NCI-H748 treated with DMSO at 0.1 percent for 48 hours (cell line): Measurements from ENCODE around the gene AEBP1.
"Not testable (repeated sequence)": the region's sequence is repeated elsewhere in the genome, so short reads cannot be mapped to it uniquely, and the experiment has no call there.

Experiments
- DNase-seq: peaks from one replicate; lab custom pipeline; 2025; lab: John Stamatoyannopoulos, UW

The AEBP1 gene

DNA sequence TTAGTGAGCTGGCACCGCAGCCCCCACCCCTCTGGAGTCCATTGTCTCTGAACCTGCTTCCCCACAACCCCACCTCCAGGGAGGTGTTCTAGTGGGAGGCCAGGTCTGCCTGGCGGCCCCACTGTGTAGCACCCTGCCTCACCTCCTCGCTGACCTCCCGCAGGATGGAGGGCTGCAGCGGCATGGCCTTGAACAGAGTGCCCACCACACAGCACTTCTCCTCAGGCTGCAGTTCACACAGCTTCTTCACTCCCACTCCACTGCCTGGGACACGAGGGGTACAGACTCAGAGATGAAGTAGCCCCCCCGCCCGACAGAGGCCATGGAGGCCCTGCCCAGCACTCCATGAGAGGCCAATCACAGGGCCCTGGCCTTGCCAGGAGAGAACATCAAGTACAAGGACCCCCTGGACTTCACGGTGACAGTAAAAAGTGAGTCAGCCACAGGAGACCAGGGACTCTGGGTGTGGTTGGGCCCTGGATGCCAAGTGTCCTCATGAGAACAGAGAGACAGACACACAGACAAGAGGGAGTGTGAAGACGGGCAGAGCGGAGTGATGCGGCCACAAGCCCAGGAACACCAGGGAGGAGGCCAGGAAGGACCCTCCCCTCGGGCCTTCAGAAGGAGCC is 13.8 kb downstream of the AEBP1 start:
- DNase-seq: no peak

DNA sequence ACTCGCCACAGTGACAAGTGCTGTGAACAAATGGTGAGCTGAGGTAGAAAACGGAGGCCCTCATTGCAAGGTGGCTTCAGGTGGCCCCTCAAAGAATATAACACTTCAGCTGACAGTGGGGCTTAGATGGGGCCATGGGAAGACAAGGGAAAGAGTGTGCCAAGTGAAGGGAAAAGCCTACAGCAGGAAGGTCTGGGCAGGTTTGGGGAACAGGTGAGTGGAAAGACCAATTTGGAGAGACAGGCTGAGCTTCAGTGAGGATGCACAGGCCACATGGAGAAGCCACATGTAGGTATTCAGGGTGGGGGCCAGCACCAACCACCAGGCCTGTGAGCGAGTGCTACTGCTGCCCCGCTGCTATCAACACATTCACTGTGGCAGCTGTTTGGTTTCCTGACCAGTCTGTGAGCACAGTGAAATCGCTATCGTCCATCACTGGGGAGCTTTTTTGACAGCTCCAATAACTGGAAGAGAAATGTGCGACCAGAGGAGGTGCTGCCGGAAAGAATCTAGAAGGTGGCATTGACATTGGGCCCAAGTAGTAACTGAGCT is 15.8 kb downstream of the AEBP1 start:
- DNase-seq: no peak

DNA sequence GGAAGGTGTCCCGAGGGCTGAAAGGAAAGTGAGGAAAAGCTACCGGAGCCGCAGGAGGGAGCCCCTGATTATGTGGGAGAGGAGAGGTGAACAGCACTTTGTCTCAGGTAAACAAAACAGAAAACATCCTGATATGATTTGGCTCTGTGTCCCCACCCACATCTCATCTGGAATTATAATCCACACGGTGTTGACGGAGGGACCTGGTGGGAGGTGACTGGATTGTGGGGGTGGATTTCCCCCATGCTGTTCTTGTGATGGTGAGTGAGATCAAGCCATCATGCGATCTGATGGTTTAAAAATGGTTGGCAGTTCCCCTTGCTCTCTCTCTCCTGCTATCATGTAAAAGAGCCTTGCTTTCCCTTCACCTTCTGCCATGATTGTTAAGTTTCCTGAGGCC is 16.2 kb downstream of the AEBP1 start:
- no peak for DNase-seq

DNA sequence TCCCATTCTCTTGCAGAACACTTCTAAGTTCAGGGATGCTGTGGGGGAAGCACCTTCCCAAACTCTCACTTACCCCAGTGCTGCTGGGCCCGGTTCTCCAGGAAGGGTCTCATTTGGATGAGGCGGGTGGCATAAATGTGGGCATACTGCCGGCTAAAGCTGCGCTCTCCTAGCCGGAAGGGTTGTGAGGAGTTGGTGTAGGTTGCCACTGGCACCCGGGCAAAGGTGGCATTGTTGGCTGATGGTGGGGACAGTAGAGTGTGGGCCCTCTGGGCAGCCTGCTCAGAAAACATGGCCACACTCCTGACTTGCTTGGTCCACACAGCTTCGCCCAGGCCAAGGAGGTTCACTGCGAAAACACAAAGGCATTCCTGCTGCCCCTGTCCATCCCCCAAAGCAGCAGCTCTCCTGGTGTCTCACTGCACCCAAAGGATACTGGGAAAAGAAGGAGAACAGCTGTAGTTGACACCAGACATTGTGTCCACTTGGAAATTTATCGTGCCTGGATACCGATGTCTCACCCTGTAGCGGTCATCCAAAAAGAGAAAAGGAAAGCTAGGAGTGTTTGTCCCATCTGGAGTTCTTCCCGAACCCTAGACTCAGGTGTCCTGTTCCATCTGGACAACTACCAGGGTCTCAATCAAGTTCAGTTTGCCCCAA is 17.7 kb downstream of the AEBP1 start:
- DNase-seq: no peak

DNA sequence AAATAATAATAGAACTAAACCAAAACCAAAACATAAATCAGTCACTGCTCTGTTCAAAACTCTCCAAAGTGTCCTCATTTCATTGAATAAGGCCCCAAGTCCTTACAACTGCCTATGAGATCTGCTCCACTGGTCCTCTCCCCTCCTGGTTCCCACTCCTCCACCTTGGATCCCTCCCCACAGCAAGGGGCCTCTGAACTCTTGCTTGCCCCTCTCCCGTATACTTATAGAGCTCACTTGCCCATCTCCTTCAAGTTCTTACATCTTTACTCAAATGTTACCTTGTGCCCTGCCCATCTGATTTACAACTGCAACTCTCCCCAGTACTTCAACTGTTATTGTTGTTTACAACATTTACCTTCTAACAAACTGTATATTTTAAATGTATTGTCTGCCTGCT is 18.4 kb downstream of the AEBP1 start:
- no peak for DNase-seq

DNA sequence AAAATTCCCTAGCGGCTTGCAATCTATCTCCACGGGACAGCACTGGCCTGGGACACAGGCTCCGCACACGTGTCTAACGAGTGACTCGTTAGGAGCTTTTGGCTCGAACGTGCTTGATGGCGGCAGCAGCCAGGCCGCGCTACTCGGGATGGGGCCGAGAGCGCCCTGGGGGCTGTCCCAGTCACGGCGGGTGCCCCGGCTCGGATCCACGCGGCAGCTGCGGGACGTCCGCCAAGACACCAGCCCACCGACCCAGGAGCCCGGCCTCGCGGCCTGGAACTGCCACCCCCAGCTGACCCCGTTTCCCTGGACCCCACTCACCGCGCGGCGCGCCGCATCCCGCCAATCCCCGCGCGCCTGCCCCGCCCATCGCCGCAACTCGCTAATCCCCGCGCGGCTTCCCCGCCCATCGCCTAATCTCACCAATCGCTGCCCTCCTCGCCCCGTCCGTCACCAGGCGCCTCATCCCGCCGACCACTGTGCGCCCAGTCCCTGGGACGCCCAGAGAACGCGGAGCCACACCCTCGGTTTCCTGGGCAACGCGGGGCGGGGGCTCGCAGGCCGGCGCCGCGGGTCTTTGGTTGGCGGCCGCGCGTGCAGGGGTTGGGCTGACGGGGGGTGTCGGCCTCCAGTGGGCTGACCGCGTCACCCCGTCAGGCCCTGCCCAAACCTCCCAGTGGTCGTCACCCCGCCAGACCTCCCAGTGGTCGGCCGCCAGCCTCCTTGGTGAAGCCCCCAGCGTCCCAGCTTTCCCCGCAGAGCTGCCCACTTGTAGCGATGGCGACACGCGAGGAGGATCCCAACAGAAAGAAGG is 19.3 kb downstream of the AEBP1 start, which contains the start of gene POLD2:
POLD2 (minus strand) TSS at position 359 of the 814 bp plus-strand sequence. CDS start 1,495 bp downstream, outside the sequence.
- DNase-seq: peak; percentile 93

DNA sequence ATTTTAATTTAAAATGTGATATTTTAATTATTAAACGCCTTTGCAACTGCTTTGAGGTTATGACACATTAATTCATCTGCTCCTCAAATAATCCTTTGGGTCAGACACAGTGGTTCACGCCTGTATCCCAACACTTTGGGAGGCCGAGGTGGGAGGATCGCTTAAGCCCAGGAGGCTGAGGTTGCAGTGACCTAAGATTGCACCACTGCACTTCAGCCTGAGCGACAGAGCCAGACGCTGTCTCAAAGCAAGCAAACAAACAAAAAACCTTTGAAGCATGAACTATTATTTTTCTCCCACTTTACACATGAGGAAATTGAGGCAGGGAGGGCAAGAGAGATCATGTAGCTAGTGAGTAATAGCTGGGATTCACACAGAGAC is 20.7 kb downstream of the AEBP1 start:
- no peak for DNase-seq

DNA sequence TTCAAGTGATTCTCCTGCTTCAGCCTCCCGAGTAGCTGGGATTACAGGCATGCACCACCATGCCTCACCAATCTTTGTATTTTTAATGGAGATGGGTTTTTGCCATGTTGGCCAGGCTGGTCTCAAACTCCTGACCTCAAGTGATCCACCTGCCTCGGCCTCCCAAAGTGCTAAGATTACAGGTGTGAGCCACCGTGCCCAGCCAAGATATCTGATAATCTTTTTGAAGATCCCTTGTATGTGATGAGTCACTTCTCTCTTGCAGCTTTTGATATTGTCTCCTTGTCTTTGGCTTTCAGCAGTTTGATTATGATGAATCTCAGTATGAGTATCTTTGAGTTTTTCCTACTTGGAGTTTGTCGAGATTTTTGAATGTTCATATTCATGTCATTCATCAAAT is 22.4 kb downstream of the AEBP1 start:
- not testable (repeated sequence) for DNase-seq

DNA sequence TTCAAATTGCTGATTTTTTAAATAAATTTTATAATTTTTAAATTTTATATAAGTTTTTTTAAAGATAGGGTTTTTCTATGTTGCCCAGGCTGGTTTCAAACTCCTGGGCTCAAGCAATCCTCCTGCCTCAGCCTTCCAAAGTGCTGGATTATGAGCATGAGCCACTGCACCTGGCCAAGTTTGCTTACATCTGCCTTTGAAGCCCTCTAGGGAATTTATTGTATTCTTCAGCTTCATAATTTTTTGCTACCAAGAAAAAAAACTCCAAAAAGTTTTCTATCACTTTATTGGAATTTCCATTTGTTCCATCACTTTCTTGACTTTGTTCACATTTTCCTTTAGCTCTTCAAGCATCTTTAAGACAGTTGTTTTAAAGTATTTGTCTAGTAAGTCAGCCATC is 23.0 kb downstream of the AEBP1 start:
- no peak for DNase-seq

DNA sequence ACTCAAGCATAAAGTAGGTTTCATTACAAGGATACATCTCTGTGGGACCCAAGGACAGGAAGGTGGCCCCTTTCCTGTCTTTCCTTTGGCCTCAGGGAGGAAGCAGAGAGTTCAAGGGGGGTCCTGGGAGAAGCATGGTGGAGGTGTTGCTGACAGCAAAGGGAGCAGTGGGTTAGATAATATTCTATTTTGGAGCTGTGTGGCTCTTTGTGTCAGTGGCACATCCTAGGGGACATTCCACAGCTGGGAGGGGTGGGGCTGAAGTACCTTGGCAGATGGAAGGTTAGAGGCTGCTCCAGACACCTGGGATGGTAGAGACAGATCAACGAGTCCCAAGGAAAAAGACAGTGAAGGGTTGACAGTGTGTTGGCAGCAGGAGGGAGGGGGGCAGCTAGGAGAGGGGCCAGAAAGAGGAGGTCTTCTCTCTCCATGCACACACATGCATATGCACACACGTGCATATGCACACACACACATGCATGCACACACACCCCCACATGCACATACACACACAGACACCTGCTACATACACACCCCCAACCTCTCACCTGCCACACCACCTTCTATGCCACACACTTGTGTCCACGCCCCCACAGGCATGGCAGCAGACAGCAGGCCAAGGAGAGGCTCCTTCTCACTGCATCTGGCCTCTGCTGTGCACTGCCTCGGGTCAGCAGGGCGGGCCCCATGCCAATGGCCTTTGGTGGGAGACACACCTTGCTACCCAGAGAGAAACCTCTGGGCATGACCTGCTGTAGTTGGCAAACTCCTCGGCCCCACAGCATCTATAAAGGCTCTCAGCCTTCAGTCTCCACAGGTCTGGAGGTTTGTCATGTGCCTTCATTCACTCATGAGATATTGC is 24.8 kb downstream of the AEBP1 start:
- no peak for DNase-seq

DNA sequence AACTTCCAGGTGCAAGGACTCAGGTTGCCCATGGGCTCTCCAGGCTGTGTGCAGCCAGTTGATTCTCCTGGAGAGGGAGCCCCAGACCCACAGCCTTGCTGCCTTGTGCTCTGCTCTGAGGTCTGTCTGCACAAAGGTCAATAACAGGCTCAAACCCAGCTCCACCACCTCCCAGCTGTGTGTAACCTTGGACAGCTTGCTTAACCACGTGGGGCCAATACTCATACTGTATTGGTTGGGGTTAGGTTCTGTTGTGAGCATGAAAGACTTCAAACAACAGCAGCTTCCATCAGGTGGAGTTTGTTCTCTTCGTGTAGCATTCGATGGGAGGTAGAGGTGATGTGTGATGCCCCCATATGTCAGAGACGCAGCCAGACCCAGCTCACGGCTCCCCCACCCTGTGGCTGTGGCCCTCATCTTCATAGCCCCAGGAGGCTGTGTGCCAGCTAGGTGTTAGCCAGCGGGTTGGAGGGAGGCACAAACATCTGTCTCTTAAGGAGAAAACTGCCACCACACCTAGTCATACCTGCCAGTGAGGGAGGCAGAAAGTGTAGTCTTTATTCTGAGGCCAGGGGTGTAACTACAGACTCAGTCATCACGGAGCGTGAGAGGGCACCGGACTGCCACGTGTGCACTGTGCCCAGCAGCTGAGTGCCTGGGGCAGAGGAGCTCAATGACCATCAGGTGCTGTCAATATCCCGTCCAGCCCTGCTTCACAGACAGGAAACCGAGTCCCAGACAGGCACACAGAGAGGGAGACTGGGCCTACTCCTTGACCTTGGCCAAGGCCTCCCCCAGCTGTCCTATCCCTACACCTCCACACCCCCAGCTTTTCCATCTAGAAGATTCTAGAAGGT is 27.3 kb downstream of the AEBP1 start:
- no peak for DNase-seq

DNA sequence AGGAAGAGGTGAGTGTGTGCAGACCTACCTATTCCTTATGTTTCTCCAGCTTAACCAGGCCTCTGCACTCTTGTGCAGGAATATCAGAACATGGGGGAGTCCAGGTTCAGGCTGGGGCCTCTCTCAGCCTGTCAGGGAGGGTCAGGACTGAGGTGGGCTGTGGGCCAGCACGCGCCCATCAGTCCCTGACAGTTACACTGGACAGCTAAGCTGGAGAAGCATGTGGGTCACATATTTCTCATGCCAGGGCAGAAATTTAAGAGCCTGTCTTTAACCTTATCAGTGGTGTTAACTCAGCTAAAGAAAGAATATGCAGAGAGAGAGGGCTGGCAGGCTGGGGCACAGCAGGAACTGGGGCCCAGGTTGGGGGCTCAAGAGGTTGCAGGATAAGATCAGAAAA is 27.9 kb downstream of the AEBP1 start:
- DNase-seq: no peak

DNA sequence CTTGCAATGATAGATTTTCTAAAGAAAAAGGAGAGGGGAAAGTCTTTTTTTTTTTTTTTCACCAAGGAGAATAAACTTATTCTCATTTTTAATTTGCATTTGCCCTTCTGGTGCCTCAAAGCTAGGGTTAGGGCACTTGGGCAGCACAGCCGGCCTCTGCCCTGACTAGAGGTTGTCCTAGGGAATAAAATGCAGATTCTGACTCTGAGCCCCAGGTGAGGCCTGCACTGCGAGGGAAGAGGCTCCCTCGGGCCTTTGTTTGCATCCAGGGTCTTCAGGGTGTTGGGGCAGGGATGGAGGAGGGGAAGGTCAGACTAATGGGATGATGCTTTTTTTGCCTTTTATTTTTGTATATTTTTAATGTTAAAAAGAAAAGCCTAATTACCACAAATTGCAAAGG is 29.1 kb downstream of the AEBP1 start:
- DNase-seq: no peak

DNA sequence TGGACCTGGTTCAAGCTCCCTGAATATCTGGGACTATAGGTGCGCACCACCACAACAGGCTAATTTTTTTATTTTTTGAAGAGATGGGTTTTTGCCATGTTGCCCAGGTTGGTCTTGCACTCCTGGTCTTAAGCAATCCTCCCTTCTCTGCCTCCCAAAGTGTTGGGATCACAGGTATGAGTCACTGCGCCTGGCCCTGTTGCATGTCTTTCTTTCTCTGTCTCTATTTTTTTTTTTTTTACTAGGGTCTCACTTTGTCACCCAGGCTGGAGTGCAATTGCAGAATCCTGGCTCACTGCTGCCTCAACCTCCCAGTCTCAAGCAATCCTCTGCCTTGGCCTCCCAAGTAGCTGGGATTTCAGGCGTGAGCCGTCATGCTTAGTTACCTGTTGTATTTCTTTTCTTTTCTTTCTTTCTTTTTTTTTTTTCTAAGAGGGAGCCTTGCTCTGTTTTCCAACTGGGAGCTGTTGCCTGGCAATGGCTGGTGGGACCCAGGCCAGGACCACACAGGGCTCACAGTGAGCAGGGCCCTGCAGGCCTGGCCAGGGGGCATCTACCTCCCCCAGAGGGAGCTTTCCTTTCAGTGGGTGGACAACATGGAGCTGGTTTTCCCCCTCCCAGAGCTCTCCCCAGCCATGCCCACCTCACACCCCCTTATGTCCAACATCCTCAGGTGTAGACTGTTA is 30.9 kb downstream of the AEBP1 start:
- no peak for DNase-seq

DNA sequence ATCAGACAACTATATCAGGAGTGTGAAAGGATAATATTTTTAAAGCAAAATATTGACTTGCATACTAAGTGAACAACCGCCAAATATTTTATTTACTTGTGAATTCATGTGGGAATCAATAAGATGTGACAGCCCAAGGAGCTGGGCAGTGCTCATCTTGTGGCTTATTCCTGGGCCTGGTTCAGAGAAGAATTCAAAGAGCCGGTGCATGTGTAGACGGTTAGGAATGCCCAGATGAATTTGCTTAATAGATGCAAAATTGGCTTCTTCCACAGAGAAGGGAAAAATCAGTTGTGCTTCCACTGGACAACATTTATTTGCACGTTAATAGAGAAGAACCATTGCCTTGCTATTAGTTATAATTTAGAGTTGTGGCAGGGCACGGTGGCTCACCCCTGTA is 32.6 kb downstream of the AEBP1 start:
- no peak for DNase-seq

DNA sequence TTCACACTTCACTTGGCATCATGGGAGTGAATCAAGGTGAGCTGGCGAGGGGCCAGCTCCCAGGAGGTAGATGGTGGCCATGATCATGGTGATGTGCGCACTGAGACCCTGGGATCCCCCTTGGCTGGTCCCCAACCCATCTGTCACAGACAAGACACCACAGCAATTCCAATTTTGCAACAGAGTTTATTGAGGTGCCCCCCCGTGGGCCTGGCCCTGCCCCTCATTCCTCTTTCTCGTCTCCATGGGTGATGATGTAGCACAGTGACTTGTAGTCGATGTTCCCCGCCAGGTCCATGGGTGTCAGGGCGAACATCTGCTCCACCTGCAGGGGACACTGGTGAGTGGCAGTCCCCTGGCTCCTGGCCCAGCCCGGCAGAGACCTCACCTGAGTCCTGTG is 34.6 kb downstream of the AEBP1 start:
- DNase-seq: no peak

DNA sequence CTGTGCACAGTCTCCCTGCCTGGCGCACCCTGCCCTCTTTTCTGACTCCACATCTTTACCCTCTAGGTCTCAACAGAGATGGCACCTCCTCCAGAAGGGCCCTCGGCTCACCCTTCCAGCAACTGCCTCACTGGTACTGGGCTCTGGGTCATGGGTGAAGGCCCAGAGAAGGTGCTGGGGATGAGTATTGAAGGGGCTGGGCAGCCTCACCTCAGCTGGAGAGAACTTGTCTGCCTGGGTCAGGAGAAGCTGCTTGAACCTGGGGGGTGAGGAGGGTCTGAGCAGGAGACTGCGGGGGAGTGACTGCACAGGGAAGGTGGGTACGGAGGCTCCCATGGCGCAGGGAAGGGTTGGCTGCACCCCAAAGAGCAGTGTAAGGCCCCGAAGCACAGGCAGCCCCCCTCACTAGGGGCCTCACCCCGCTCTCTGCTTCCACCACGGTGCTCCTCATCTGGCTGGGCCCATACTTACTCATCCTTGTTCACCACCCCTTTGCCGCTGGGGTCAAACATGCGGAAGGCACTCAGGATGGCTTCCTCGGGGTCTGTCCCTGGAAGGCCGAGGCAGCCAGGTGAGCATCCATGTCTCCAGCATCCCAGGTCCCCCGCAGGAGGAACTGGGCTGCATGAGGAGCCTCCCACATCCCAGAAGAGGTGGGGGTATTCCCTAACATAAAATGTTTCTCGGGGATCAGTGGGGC is 35.3 kb downstream of the AEBP1 start:
- DNase-seq: no peak

DNA sequence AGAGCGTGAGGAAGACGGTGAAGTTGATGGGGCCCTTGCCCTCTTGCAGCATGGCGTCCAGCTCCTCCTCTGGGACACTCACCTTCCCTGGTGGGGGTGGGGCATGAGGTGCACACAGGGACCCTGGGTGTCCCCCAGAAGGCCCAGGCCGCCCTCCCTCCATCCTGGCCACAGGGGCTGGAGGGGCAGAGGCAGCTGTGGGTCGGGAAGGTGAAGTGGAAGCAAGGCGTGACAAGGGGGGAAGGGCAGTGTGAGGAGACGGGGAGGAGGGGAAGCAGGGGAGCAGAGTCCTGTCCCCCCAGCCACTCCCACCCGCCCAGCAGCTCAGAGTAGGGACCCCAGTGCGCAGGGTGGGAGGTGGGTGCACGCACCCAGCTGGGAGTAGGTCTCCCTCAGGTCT is 36.2 kb downstream of the AEBP1 start:
- no peak for DNase-seq

DNA sequence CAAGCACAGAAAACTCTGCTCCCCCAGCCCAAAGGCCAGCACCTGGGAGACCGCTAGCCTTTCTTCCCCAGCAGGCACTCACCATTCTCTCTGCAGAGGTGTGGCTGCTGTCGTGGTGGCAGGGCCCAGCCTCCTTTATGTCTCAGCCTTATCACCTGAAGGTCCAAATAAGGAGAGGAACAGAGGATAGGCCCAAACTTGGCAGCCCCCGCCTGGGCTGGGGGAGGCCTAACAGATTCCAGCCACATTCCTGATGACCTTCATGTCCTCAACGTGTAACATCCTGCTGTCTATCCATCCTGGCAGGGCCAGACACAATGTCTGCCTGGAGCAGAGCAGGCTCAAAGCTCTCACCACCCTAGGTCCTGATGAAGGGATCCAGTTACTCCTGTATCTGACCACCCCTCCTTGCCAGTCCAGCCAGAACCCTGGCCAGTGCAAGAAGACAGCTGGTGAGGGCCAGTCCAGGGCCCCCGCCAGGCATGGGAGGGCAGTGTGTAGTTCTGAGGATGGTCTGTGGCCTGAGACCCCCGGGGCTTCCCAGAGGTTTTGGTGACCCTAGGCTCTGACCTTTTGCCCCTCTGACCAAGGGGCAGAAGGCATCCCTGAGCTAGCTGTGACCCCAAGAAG is 37.2 kb downstream of the AEBP1 start, which contains the start of gene MYL7:
MYL7 (minus strand) TSS at position 112 of the 630 bp plus-strand sequence; CDS start at position 85, 27 bp downstream.
- no peak for DNase-seq
